Measurements from ENCODE around the gene PLPP1. TPM values are rescaled to one million over a fixed set of nuclear protein-coding genes. Genes with fewer than 3 reads are reported as not detected.

The PLPP1 gene
- total RNA-seq, 1 experiment from 2014 or later, result 10.5 TPM

DNA sequence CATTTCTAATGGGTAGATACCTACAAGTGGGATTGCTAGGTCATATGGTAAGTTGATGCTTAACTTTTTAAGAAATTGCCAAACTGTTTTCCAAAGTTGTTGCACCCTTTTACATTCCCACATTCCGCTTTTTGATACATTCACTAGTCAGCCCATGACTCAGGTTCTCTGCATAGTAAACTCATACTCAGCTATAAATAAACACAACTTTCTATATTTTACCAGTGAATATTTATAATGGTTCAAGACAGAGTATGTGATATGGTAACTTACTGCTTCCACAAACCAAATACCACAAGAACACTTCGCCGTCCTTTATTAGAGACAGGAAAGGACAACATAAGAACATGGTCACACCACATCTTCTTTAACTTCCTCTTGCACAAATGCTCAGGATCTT, 54.0 kb downstream of the PLPP1 start:
- ChIA-PET CTCF (no interaction called here), RAD21 (ENCODE audit: low non-redundant PET in 1 of 2, low total read pairs in 2 of 2, uncharacterized antibody in 2 of 2, unreplicated experiment in 2 of 2) (no interaction called here), POLR2A (no interaction called here)
- ATAC-seq, result no peak
- intact Hi-C loops (cut with micrococcal nuclease), result no loop called here
- H3K36me3 ChIP-seq (ENCODE audit: control insufficient read depth in 1 of 2, insufficient read depth in 2 of 2, low read length in 2 of 2), result no peaks in the 10 kb centered on the region
- H3K4me3 ChIP-seq (replicated peaks in 1 of 2; ENCODE audit: low read depth in 1 of 2, low read length in 2 of 2), result no peak overlapping the region
- no peak for DNase-seq (ENCODE audit: low read depth, low spot score)
- no peaks in the 10 kb centered on the region for H3K9me3 ChIP-seq (ENCODE audit: control insufficient read depth in 1 of 2, insufficient read depth in 1 of 2, low read depth in 1 of 2, low read length in 2 of 2)
- H3K9ac ChIP-seq (ENCODE audit: low read length), result no peak overlapping the region
- BruUV-seq (replicated peaks), result no TSS peak
- no peaks in the 10 kb centered on the region; the same call in 1 of the 2 replicates for H3K9me2 ChIP-seq (ENCODE audit: insufficient read depth)
- H3K4me1 ChIP-seq (ENCODE audit: control insufficient read depth in 1 of 2, insufficient read depth in 2 of 2, low read length in 2 of 2), result no peaks in the 10 kb centered on the region
- no peaks in the 10 kb centered on the region for H3K27me3 ChIP-seq (ENCODE audit: insufficient read depth, low read length)
- H2AFZ ChIP-seq (ENCODE audit: low read depth, low read length, poor library complexity, severe bottlenecking), result no peak overlapping the region
- H3K27ac ChIP-seq (ENCODE audit: low read depth, low read length), result no peak overlapping the region
- TF ChIP-seq CEBPB (IDR thresholded peaks at IDR 0.05; ENCODE audit: low read depth), result no peak
- TF ChIP-seq, protein P1, sequence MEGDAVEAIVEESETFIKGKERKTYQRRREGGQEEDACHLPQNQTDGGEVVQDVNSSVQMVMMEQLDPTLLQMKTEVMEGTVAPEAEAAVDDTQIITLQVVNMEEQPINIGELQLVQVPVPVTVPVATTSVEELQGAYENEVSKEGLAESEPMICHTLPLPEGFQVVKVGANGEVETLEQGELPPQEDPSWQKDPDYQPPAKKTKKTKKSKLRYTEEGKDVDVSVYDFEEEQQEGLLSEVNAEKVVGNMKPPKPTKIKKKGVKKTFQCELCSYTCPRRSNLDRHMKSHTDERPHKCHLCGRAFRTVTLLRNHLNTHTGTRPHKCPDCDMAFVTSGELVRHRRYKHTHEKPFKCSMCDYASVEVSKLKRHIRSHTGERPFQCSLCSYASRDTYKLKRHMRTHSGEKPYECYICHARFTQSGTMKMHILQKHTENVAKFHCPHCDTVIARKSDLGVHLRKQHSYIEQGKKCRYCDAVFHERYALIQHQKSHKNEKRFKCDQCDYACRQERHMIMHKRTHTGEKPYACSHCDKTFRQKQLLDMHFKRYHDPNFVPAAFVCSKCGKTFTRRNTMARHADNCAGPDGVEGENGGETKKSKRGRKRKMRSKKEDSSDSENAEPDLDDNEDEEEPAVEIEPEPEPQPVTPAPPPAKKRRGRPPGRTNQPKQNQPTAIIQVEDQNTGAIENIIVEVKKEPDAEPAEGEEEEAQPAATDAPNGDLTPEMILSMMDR (IDR thresholded peaks at IDR 0.05 in 2 of 3, conservative IDR thresholded peaks at IDR 0.05 in 1 of 3; ENCODE audit: borderline replicate concordance in 1 of 3, insufficient read depth in 1 of 3, low read depth in 2 of 3, low read length in 2 of 3), result no peak
- TF ChIP-seq POLR2A (IDR thresholded peaks at IDR 0.05; ENCODE audit: borderline replicate concordance, extremely low read depth, insufficient read depth, insufficient read length), result no peak
- TF ChIP-seq FOSL1 (IDR thresholded peaks at IDR 0.05; ENCODE audit: low read depth), result no peak
- TF ChIP-seq, protein P2, sequence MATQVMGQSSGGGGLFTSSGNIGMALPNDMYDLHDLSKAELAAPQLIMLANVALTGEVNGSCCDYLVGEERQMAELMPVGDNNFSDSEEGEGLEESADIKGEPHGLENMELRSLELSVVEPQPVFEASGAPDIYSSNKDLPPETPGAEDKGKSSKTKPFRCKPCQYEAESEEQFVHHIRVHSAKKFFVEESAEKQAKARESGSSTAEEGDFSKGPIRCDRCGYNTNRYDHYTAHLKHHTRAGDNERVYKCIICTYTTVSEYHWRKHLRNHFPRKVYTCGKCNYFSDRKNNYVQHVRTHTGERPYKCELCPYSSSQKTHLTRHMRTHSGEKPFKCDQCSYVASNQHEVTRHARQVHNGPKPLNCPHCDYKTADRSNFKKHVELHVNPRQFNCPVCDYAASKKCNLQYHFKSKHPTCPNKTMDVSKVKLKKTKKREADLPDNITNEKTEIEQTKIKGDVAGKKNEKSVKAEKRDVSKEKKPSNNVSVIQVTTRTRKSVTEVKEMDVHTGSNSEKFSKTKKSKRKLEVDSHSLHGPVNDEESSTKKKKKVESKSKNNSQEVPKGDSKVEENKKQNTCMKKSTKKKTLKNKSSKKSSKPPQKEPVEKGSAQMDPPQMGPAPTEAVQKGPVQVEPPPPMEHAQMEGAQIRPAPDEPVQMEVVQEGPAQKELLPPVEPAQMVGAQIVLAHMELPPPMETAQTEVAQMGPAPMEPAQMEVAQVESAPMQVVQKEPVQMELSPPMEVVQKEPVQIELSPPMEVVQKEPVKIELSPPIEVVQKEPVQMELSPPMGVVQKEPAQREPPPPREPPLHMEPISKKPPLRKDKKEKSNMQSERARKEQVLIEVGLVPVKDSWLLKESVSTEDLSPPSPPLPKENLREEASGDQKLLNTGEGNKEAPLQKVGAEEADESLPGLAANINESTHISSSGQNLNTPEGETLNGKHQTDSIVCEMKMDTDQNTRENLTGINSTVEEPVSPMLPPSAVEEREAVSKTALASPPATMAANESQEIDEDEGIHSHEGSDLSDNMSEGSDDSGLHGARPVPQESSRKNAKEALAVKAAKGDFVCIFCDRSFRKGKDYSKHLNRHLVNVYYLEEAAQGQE (IDR thresholded peaks at IDR 0.05; ENCODE audit: low read depth), result no peak
- no peak for TF ChIP-seq YY1 (IDR thresholded peaks at IDR 0.05; ENCODE audit: extremely low read depth, insufficient replicate concordance, low read depth, low read length)
- TF ChIP-seq EGR1 (IDR thresholded peaks at IDR 0.05; ENCODE audit: low read depth), result no peak
- TF ChIP-seq JUND (IDR thresholded peaks at IDR 0.05), result no peak
- no peak for TF ChIP-seq ELF1 (IDR thresholded peaks at IDR 0.05; ENCODE audit: borderline replicate concordance, low read depth)
- no peak for TF ChIP-seq EZH2phosphoT487 (IDR thresholded peaks at IDR 0.05; ENCODE audit: borderline replicate concordance)
- no peak for TF ChIP-seq ZNF274 (IDR thresholded peaks at IDR 0.05; ENCODE audit: low read depth, low read length)
- TF ChIP-seq, protein P3, sequence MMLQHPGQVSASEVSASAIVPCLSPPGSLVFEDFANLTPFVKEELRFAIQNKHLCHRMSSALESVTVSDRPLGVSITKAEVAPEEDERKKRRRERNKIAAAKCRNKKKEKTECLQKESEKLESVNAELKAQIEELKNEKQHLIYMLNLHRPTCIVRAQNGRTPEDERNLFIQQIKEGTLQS (IDR thresholded peaks at IDR 0.05), result no peak
- TF ChIP-seq ZFX (IDR thresholded peaks at IDR 0.05), result no peak
- no peak for TF ChIP-seq TCF7L2 (IDR thresholded peaks at IDR 0.05; ENCODE audit: borderline replicate concordance, extremely low read depth, insufficient read depth, insufficient read length)
- TF ChIP-seq CBX3 (IDR thresholded peaks at IDR 0.05; ENCODE audit: low read depth), result no peak
- TF ChIP-seq EZH2 (IDR thresholded peaks at IDR 0.05), result no peak
- TF ChIP-seq RAD21 (IDR thresholded peaks at IDR 0.05; ENCODE audit: low read depth), result no peak
- no peak overlapping the region for H3K4me2 ChIP-seq (ENCODE audit: low read length)
- no peaks in the 10 kb centered on the region for H4K20me1 ChIP-seq (ENCODE audit: insufficient read depth)
- H3K79me2 ChIP-seq (ENCODE audit: insufficient read depth, low read length), result no peaks in the 10 kb centered on the region

Data from HCT116 (cell line).